Osteoblast (primary cell): ENCODE measurements around the gene ADAMTS17. TPM values are rescaled to one million over a fixed set of nuclear protein-coding genes. Genes with fewer than 3 reads are reported as not detected.

ENCODE experiments used
- DNase-seq: peaks from one replicate; pipeline ENCODE4 v3.0.0; 2011; ENCODE audit warnings: low spot score, mixed read lengths; ENCODE audit not compliant: insufficient read length; ENCODE audit errors: missing footprints
- H2AFZ ChIP-seq: 2 replicates; pipeline ENCODE4 v1.6.0; 2011; ENCODE audit warnings: mild to moderate bottlenecking, low read length
- H3K27ac ChIP-seq: 2 replicates; pipeline ENCODE4 v1.5.1; 2011; ENCODE audit warnings: mild to moderate bottlenecking, low read depth, low read length, moderate library complexity
- H3K27me3 ChIP-seq: 2 replicates; pipeline ENCODE4 v1.6.0; 2012; ENCODE audit warnings: mild to moderate bottlenecking, control low read depth, inconsistent platforms, low read length, moderate library complexity; ENCODE audit not compliant: insufficient read depth
- H3K36me3 ChIP-seq: 2 replicates; pipeline ENCODE4 v1.5.1; 2011; ENCODE audit warnings: mild to moderate bottlenecking, low read length, control low read depth, moderate library complexity; ENCODE audit not compliant: insufficient read depth
- H3K4me1 ChIP-seq: 2 replicates; pipeline ENCODE4 v1.5.1; 2011; ENCODE audit warnings: mild to moderate bottlenecking, low read length, control low read depth, moderate library complexity; ENCODE audit not compliant: insufficient read depth
- H3K4me2 ChIP-seq: 2 replicates; pipeline ENCODE4 v1.6.0; 2011; ENCODE audit warnings: mild to moderate bottlenecking, low read length; ENCODE audit not compliant: insufficient read depth
- H3K4me3 ChIP-seq: fragments of 200-600 bp; sonication (generic); 3 replicates; pipeline ENCODE4 v1.5.1; 2012; ENCODE audit warnings: mild to moderate bottlenecking, low read length, inconsistent platforms; ENCODE audit not compliant: insufficient read depth
- H3K79me2 ChIP-seq: 2 replicates; pipeline ENCODE4 v1.6.0; 2012; ENCODE audit warnings: mild to moderate bottlenecking, low read length, control low read depth, inconsistent platforms; ENCODE audit not compliant: insufficient read depth
- H3K9me3 ChIP-seq: 2 replicates; pipeline ENCODE4 v1.5.1; 2011; ENCODE audit warnings: low read depth, low read length, control low read depth
- H4K20me1 ChIP-seq: 2 replicates; pipeline ENCODE4 v1.6.0; 2012; ENCODE audit warnings: mild to moderate bottlenecking, low read length, control low read depth; ENCODE audit not compliant: insufficient read depth
- total RNA-seq: library from RNA; depleted of rRNA; stranded (reverse); fragments of >200 nt; gene quantifications from 2 replicates; pipeline ENCODE4 v1.2.3, GENCODE V29; 2012
- TF ChIP-seq, protein P1 (sequence below): IDR thresholded peaks from 2 replicates; pipeline ENCODE4 v1.5.1; 2011; ENCODE audit warnings: mild to moderate bottlenecking, low read depth, low read length, moderate library complexity; ENCODE audit errors: extremely low read depth

ADAMTS17 gene
- total RNA-seq, 1 donor, result under 0.01 TPM

GRCh38 chr15:99958426-99959097, 383.2 kb downstream of the ADAMTS17 start:
- Histone ChIP-seq H3K4me3 (no peak overlapping the region), H4K20me1 (no peaks in the 10 kb centered on the region), H3K79me2 (no peaks in the 10 kb centered on the region), H3K27me3 (peaks cover 8% of the 10 kb centered on the region), H2AFZ (no peak overlapping the region), H3K4me1 (peaks cover 6% of the 10 kb centered on the region), H3K27ac (no peak overlapping the region), H3K4me2 (no peak overlapping the region), H3K36me3 (no peaks in the 10 kb centered on the region), H3K9me3 (no peaks in the 10 kb centered on the region)
- no peak for DNase-seq
- TF ChIP-seq, protein P1, sequence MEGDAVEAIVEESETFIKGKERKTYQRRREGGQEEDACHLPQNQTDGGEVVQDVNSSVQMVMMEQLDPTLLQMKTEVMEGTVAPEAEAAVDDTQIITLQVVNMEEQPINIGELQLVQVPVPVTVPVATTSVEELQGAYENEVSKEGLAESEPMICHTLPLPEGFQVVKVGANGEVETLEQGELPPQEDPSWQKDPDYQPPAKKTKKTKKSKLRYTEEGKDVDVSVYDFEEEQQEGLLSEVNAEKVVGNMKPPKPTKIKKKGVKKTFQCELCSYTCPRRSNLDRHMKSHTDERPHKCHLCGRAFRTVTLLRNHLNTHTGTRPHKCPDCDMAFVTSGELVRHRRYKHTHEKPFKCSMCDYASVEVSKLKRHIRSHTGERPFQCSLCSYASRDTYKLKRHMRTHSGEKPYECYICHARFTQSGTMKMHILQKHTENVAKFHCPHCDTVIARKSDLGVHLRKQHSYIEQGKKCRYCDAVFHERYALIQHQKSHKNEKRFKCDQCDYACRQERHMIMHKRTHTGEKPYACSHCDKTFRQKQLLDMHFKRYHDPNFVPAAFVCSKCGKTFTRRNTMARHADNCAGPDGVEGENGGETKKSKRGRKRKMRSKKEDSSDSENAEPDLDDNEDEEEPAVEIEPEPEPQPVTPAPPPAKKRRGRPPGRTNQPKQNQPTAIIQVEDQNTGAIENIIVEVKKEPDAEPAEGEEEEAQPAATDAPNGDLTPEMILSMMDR, result no peak

- Histone ChIP-seq H3K9me3 (no peaks in the 10 kb centered on the region), H3K79me2 (no peaks in the 10 kb centered on the region), H4K20me1 (no peaks in the 10 kb centered on the region), H2AFZ (no peak overlapping the region), H3K4me2 (no peak overlapping the region), H3K36me3 (no peaks in the 10 kb centered on the region), H3K27ac (no peak overlapping the region), H3K4me3 (no peak overlapping the region), H3K4me1 (no peaks in the 10 kb centered on the region), H3K27me3 (peaks cover 8% of the 10 kb centered on the region)
- no peak for DNase-seq
- TF ChIP-seq, protein P1, result no peak
These were observed 384.1 kb downstream of the ADAMTS17 start for GRCh38 chr15:99957642-99958013.

DNA sequence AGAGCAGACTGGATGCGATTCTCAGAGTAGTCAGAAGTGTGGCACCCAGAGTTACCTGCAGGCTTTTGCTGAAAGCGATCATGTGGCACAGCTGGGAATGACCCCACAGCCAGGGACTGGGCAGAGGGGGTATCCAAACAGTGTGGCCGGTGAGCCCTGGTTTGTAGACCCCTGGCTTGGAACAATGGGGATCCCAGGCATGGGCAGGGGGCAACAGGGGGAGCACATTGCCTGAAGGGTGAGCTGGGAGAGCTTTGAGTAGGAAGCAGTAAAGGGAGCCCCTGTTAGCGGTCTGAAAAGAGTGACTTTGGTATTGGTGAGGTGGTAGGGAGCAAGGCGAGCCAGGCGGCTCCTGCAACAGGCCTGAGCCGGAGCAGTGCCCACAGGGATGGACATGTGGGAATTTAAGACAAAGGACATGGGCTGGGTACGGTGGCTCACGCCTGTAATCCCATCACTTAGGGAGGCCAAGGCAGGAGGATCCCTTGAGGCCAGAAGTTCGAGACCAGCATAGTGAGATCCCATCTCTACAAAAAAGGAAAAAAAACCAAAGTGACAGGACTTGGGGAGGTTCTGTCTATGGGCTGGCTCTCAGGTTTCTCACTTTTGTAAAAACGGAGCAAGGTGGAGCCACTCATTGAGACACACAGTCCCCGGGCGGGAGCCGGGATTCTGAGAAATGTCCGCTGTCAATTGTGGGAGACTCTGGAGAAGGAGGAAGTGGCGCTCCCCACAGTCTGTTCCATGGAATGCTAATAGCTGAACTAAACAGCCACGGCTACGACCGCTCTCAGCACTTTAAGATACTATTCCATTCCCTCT, 384.7 kb downstream of the ADAMTS17 start:
- Histone ChIP-seq H2AFZ (no peak overlapping the region), H3K27ac (no peak overlapping the region), H3K4me1 (no peaks in the 10 kb centered on the region), H3K4me2 (no peak overlapping the region), H3K79me2 (no peaks in the 10 kb centered on the region), H3K9me3 (no peaks in the 10 kb centered on the region), H4K20me1 (no peaks in the 10 kb centered on the region), H3K36me3 (no peaks in the 10 kb centered on the region), H3K4me3 (no peak overlapping the region), H3K27me3 (peaks cover 8% of the 10 kb centered on the region)
- DNase-seq, result peak; percentile 36
- TF ChIP-seq, protein P1, result no peak
